NT2/D1 (cell line): Measurements from ENCODE around the gene GBF1.

ENCODE experiments used
- SUZ12 ChIP-seq: IDR thresholded peaks from 2 replicates; pipeline ENCODE4 v1.6.1; 2011; ENCODE audit not compliant: insufficient read length, insufficient read depth; ENCODE audit errors: extremely low read depth
- YY1 ChIP-seq: IDR thresholded peaks from 2 replicates; pipeline ENCODE4 v1.6.1; 2011; ENCODE audit not compliant: insufficient read length, insufficient read depth
- ZNF274 ChIP-seq: IDR thresholded peaks from 2 replicates; pipeline ENCODE4 v1.6.1; 2011; ENCODE audit warnings: mild to moderate bottlenecking, low read depth, low read length

DNA sequence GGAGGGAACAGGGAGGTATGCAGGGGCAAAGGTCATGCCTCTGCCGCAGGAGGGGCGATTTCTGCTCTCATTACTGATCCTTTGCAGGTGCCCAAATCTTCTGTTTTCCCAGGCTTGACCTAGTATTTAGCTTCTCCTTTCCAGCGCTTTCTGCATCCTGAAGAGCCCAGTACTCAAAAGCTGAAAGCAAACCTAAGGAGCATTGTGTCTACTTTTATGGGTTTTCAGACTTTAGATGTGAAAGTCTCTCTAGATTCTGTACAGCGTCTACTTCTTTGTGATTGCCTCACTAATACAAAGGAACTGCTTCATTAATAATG, 560 bp downstream of the GBF1 start:
- TF ChIP-seq YY1 (no peak), ZNF274 (no peak), SUZ12 (no peak)
